NT2/D1 (cell line): ENCODE results near the gene RGS9.

Source experiments
- DNase-seq: peaks from one replicate; pipeline ENCODE4 v3.0.0-alpha.2; 2011; ENCODE audit warnings: low read depth, low spot score
- H3K27me3 ChIP-seq: 2 replicates; pipeline ENCODE4 v1.6.0; 2011; ENCODE audit warnings: mild to moderate bottlenecking; ENCODE audit not compliant: insufficient read length, insufficient read depth
- H3K36me3 ChIP-seq: 2 replicates; pipeline ENCODE4 v1.6.1; 2011; ENCODE audit warnings: mild to moderate bottlenecking, low read length, mixed read lengths; ENCODE audit not compliant: insufficient read depth, insufficient read length
- H3K4me1 ChIP-seq: 2 replicates; pipeline ENCODE4 v1.5.1; 2011; ENCODE audit not compliant: insufficient read depth, insufficient read length
- H3K4me3 ChIP-seq: 2 replicates; pipeline ENCODE4 v1.5.1; 2011; ENCODE audit warnings: low read depth; ENCODE audit not compliant: insufficient read length
- H3K9ac ChIP-seq: 2 replicates; pipeline ENCODE4 v1.6.0; 2011; ENCODE audit warnings: low read depth; ENCODE audit not compliant: insufficient read length
- H3K9me3 ChIP-seq: 2 replicates; pipeline ENCODE4 v1.5.1; 2011; ENCODE audit warnings: mild to moderate bottlenecking, low read length; ENCODE audit not compliant: insufficient read depth
- SUZ12 ChIP-seq: IDR thresholded peaks from 2 replicates; pipeline ENCODE4 v1.6.1; 2011; ENCODE audit not compliant: insufficient read length, insufficient read depth; ENCODE audit errors: extremely low read depth
- YY1 ChIP-seq: IDR thresholded peaks from 2 replicates; pipeline ENCODE4 v1.6.1; 2011; ENCODE audit not compliant: insufficient read length, insufficient read depth
- ZNF274 ChIP-seq: IDR thresholded peaks from 2 replicates; pipeline ENCODE4 v1.6.1; 2011; ENCODE audit warnings: mild to moderate bottlenecking, low read depth, low read length

RGS9 gene

GRCh38 chr17:65160516-65160915 lies 23.3 kb downstream of the RGS9 start:
- no peaks in the 10 kb centered on the region for H3K9me3 ChIP-seq

GRCh38 chr17:65163990-65164495 lies 26.9 kb downstream of the RGS9 start:
- H3K4me1 ChIP-seq: peaks cover 5% of the 10 kb centered on the region
- no peak overlapping the region for H3K9ac ChIP-seq
- no peaks in the 10 kb centered on the region for H3K9me3 ChIP-seq
- no peak overlapping the region for H3K4me3 ChIP-seq
- TF ChIP-seq ZNF274 (no peak), YY1 (no peak), SUZ12 (no peak)
- no peak for DNase-seq
- H3K36me3 ChIP-seq: no peaks in the 10 kb centered on the region
- no peaks in the 10 kb centered on the region for H3K27me3 ChIP-seq

More at GRCh38 chr17:65160516-65160915, 23.3 kb downstream of the RGS9 start:
- Histone ChIP-seq H3K36me3 (no peaks in the 10 kb centered on the region), H3K27me3 (no peaks in the 10 kb centered on the region), H3K9ac (no peak overlapping the region), H3K4me3 (no peak overlapping the region), H3K4me1 (peaks cover 5% of the 10 kb centered on the region)
- TF ChIP-seq SUZ12 (no peak), YY1 (no peak), ZNF274 (no peak)
- DNase-seq: no peak

- no peaks in the 10 kb centered on the region for H3K27me3 ChIP-seq
- no peak for DNase-seq
Measured at GRCh38 chr17:65166787-65167186, 29.6 kb downstream of the RGS9 start.

GRCh38 chr17:65167566-65167965 lies 30.4 kb downstream of the RGS9 start:
- Histone ChIP-seq H3K9me3 (peaks cover 10% of the 10 kb centered on the region; the same call in 1 of the 2 replicates), H3K27me3 (no peaks in the 10 kb centered on the region), H3K9ac (no peak overlapping the region), H3K4me3 (no peak overlapping the region), H3K4me1 (peaks cover 5% of the 10 kb centered on the region), H3K36me3 (no peaks in the 10 kb centered on the region)
- TF ChIP-seq ZNF274 (no peak), SUZ12 (no peak)
- DNase-seq: no peak

More at GRCh38 chr17:65166787-65167186, 29.6 kb downstream of the RGS9 start:
- Histone ChIP-seq H3K9ac (no peak overlapping the region), H3K36me3 (no peaks in the 10 kb centered on the region), H3K4me1 (peaks cover 5% of the 10 kb centered on the region), H3K4me3 (no peak overlapping the region), H3K9me3 (peaks cover 10% of the 10 kb centered on the region; the same call in 1 of the 2 replicates)
- TF ChIP-seq SUZ12: no peak
- TF ChIP-seq YY1: no peak
- no peak for TF ChIP-seq ZNF274

- no peak overlapping the region for H3K4me3 ChIP-seq
- H3K36me3 ChIP-seq: no peaks in the 10 kb centered on the region
- peaks cover 4% of the 10 kb centered on the region for H3K4me1 ChIP-seq
- H3K27me3 ChIP-seq: no peaks in the 10 kb centered on the region
- TF ChIP-seq SUZ12: no peak
- TF ChIP-seq ZNF274: no peak
- TF ChIP-seq YY1: no peak
- no peak overlapping the region for H3K9ac ChIP-seq
- H3K9me3 ChIP-seq: peaks cover 10% of the 10 kb centered on the region; the same call in 1 of the 2 replicates
- no peak for DNase-seq
Measured at GRCh38 chr17:65169691-65170090, 32.5 kb downstream of the RGS9 start.

GRCh38 chr17:65170839-65171238 lies 33.7 kb downstream of the RGS9 start:
- Histone ChIP-seq H3K4me1 (peaks cover 4% of the 10 kb centered on the region), H3K9ac (no peak overlapping the region), H3K27me3 (no peaks in the 10 kb centered on the region), H3K9me3 (peaks cover 10% of the 10 kb centered on the region; the same call in 1 of the 2 replicates), H3K36me3 (no peaks in the 10 kb centered on the region), H3K4me3 (no peak overlapping the region)
- TF ChIP-seq ZNF274 (no peak), SUZ12 (no peak), YY1 (no peak)
- DNase-seq: no peak

GRCh38 chr17:65171752-65172151 lies 34.6 kb downstream of the RGS9 start:
- no peak for TF ChIP-seq ZNF274
- TF ChIP-seq SUZ12: no peak
- no peak for TF ChIP-seq YY1
- no peaks in the 10 kb centered on the region for H3K36me3 ChIP-seq
- no peak for DNase-seq
- H3K9me3 ChIP-seq: peaks cover 10% of the 10 kb centered on the region; the same call in 1 of the 2 replicates
- no peak overlapping the region for H3K4me3 ChIP-seq
- no peak overlapping the region for H3K9ac ChIP-seq
- peaks cover 4% of the 10 kb centered on the region for H3K4me1 ChIP-seq
- H3K27me3 ChIP-seq: no peaks in the 10 kb centered on the region
